BLaER1 treated with 17β-estradiol and CSF1 and Interleukin-3, amounts not matched to agents 10 nM and 100 nM (cell line): Measurements from ENCODE around the gene SLC38A6.

Source experiments
- H3K27ac ChIP-seq, 11 experiments: shearing (Covaris generic); formaldehyde crosslinking; 2 replicates each; pipeline ENCODE4 v1.8.1; 2022
- H3K27me3 ChIP-seq, 11 experiments: shearing (Covaris generic); formaldehyde crosslinking; 2 replicates each; pipeline ENCODE4 v1.8.1; 2022
- H3K36me3 ChIP-seq, 11 experiments: shearing (Covaris generic); formaldehyde crosslinking; 2 replicates each; pipeline ENCODE4 v1.8.1; 2022
- H3K4me1 ChIP-seq, 10 experiments: shearing (Covaris generic); formaldehyde crosslinking; 2 replicates each; pipeline ENCODE4 v1.8.1; 2022
- H3K4me2 ChIP-seq, 11 experiments: shearing (Covaris generic); formaldehyde crosslinking; 2 replicates each; pipeline ENCODE4 v1.8.1; 2022
- H3K4me3 ChIP-seq, 10 experiments: shearing (Covaris generic); formaldehyde crosslinking; 2 replicates each; pipeline ENCODE4 v1.8.1; 2022
- H3K9ac ChIP-seq, 11 experiments: shearing (Covaris generic); formaldehyde crosslinking; 2 replicates each; pipeline ENCODE4 v1.8.1; 2022
- H3K9me3 ChIP-seq, 11 experiments: shearing (Covaris generic); formaldehyde crosslinking; replicated peaks in 1 of 11; 2 replicates each; pipeline ENCODE4 v1.8.1; 2022
- H4K20me1 ChIP-seq, 11 experiments: shearing (Covaris generic); formaldehyde crosslinking; 2 replicates each; pipeline ENCODE4 v1.8.1; 2022
- Cebpa-rat ChIP-seq, 11 experiments: shearing (Covaris generic); IDR thresholded peaks; 2 replicates each; pipeline ENCODE4 v1.8.1; 2022

Gene SLC38A6

DNA sequence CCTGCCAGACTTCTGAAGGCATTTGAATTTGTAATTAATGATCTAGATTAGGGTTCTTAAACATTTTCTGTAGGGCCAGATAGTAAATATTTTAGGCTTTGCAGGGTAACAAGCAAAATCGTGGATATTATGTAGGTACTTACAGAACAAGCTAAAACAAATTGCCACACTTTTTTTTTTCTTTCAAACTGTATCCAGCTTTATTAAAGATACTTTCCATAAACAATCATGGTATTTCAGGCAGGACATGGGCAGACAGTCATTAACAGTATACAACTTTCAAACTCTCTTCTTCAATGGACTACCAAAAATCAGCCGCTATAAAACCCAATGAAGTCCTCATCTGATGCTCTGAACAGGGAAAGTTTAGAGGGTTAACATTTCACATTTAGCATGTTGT, 9.8 kb upstream of the SLC38A6 start:
- Histone ChIP-seq H3K9ac (no peak overlapping the region), H3K4me1 (peaks cover 0 to 19% (median 5%) of the 10 kb centered on the region in 10 experiments; a peak in 11 of 20 replicates), H3K27me3 (no peaks in the 10 kb centered on the region), H3K9me3 (no peaks in the 10 kb centered on the region), H3K27ac (no peak overlapping the region), H3K4me3 (no peak overlapping the region), H3K36me3 (peaks cover 0 to 37% (median 3%) of the 10 kb centered on the region in 11 experiments; a peak in 5 of 22 replicates), H4K20me1 (no peaks in the 10 kb centered on the region), H3K4me2 (no peak overlapping the region; a peak in 2 of 22 replicates)
- no peak for TF ChIP-seq Cebpa-rat (IDR thresholded peaks at IDR 0.05)

DNA sequence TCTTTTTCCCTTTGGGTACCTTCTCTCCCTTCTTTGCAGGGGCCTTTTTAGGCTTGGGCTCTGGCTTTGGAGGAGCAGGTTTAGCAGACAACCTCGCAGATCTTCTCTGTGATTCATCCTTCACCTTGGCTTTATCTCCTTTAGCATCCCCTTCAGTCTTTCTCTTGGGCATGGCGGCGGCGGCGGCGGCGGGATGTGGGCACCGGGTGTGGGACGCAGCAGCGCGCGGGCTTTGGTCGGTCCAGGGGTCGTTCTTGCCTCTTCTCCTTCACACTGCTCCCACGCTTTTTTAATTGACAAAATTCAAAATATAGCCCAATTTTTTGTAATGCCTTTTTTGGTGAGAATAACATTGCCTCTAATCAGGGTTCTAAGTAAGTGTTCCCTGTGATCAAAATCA, 8.8 kb upstream of the SLC38A6 start:
- H4K20me1 ChIP-seq, result no peaks in the 10 kb centered on the region
- no peaks in the 10 kb centered on the region for H3K27me3 ChIP-seq
- no peaks in the 10 kb centered on the region for H3K9me3 ChIP-seq
- TF ChIP-seq Cebpa-rat (IDR thresholded peaks at IDR 0.05), result no peak
- H3K27ac ChIP-seq, result no peak overlapping the region
- peaks cover 0 to 40% (median 3%) of the 10 kb centered on the region in 11 experiments; a peak in 5 of 22 replicates for H3K36me3 ChIP-seq
- no peak overlapping the region for H3K4me3 ChIP-seq
- H3K4me1 ChIP-seq, result peaks cover 0 to 19% (median 5%) of the 10 kb centered on the region in 10 experiments; a peak in 11 of 20 replicates
- H3K9ac ChIP-seq, result no peak overlapping the region
- no peak overlapping the region for H3K4me2 ChIP-seq

DNA sequence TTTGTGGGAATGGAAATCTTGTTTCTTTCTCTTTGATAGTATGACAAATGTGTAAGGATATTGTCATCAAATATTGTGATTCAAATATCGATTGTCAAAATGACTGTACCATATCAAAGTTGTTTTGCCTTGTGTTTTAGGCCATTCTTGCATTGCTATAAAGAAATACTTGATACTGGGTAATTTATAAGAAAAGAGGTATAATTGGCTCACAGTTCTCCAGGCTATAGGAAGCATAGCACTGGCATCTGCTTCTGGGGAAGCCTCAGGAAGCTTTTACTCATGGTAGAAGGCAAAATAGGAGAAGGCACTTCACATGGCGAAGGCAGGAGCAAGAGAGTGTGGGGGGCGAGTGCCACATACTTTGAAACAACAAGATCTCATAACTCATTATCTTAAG, 8.0 kb upstream of the SLC38A6 start:
- Histone ChIP-seq H3K4me2 (no peak overlapping the region), H3K27me3 (no peaks in the 10 kb centered on the region), H3K4me3 (no peak overlapping the region), H3K27ac (no peak overlapping the region), H4K20me1 (no peaks in the 10 kb centered on the region), H3K9ac (no peak overlapping the region), H3K9me3 (no peaks in the 10 kb centered on the region), H3K4me1 (peaks cover 0 to 19% (median 5%) of the 10 kb centered on the region in 10 experiments; a peak in 11 of 20 replicates), H3K36me3 (peaks cover 0 to 40% (median 3%) of the 10 kb centered on the region in 11 experiments; a peak in 5 of 22 replicates)
- no peak for TF ChIP-seq Cebpa-rat (IDR thresholded peaks at IDR 0.05)

DNA sequence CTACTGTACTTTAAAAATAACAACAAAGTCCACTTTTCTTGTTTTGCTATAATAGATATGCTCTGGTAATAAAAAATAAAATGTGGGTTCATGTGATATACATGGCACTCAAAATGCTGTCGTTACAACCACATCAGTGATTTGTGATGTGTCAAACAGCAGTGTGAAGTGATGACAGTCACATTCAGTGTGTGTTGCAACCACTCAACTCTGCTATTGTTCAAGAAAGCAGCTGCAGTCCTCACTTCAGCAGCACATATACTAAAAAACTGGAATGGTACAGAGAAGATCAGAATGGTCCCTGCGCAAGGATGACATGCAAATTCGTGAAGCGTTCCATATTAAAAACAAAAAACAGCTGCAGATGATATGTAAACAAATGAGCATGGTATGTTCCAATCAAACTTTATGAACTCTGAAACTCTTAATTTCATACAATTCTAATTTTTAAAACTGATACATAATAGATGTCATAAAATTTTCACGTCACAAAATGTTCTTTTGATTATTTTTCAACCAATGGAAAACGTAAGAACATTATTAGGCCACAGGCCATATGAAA, 6.9 kb upstream of the SLC38A6 start:
- Histone ChIP-seq H3K9ac (no peak overlapping the region), H3K9me3 (no peaks in the 10 kb centered on the region), H3K4me3 (no peak overlapping the region), H3K4me1 (peaks cover 0 to 27% (median 5%) of the 10 kb centered on the region in 10 experiments; a peak in 11 of 20 replicates), H3K4me2 (no peak overlapping the region), H3K27me3 (no peaks in the 10 kb centered on the region), H4K20me1 (no peaks in the 10 kb centered on the region), H3K36me3 (peaks cover 0 to 40% (median 3%) of the 10 kb centered on the region in 11 experiments; a peak in 5 of 22 replicates), H3K27ac (no peak overlapping the region)
- no peak for TF ChIP-seq Cebpa-rat (IDR thresholded peaks at IDR 0.05)

DNA sequence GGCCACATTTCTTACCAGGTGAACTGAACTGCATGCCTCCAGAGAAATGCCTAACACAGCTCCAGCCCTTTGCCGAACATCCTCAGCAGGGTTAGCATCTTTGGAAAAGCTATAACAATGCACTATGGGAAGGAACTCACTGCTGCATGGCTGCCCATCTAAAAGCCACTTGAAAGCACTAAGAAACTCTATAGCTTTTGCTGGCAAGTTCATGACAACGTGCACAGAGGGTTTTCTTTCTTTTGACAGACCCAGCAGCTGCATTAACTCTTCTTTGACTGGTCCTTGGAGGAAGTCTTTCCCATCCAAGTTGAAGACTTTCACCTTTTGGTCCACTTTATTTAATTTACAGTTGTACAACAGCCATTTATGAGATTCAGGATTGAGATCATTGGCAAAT, 5.5 kb upstream of the SLC38A6 start:
- H3K27ac ChIP-seq, result no peak overlapping the region
- H3K4me1 ChIP-seq, result peaks cover 0 to 36% (median 5%) of the 10 kb centered on the region in 10 experiments; a peak in 8 of 20 replicates
- no peak overlapping the region for H3K4me2 ChIP-seq
- H3K27me3 ChIP-seq, result peaks cover 0 to 4% (median under 1%) of the 10 kb centered on the region in 11 experiments; a peak in 9 of 22 replicates
- H3K9me3 ChIP-seq, result peaks cover 0 to 6% (median under 1%) of the 10 kb centered on the region in 11 experiments; a peak in 12 of 22 replicates
- no peak overlapping the region for H3K9ac ChIP-seq
- TF ChIP-seq Cebpa-rat (IDR thresholded peaks at IDR 0.05), result no peak
- H4K20me1 ChIP-seq, result no peaks in the 10 kb centered on the region
- H3K36me3 ChIP-seq, result peaks cover 0 to 40% (median 3%) of the 10 kb centered on the region in 11 experiments; a peak in 5 of 22 replicates
- H3K4me3 ChIP-seq, result no peak overlapping the region

DNA sequence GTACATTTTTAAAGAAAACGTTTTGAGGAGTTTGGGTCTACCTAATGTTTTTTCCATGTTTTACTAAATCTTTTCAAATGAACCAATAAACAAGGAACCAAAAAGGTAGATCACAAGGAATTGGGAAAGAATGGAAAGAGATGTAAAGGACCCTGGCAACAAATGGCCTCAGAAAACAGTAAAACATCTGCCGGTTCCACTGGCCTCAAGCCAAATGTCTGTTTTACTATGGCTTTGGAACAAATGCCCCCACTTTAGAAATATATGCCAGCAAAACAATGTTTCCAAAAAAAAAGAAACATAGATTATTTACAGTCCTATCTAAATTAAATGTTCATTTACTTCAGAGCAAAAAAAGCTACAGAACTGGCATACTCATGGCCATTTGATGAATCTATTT, 3.2 kb upstream of the SLC38A6 start:
- peak overlapping the region in 2 of 11 experiments; percentile 30 to 33; a peak in 2 of 22 replicates for H3K4me2 ChIP-seq
- TF ChIP-seq Cebpa-rat (IDR thresholded peaks at IDR 0.05), result no peak
- H3K9ac ChIP-seq, result no peak overlapping the region

DNA sequence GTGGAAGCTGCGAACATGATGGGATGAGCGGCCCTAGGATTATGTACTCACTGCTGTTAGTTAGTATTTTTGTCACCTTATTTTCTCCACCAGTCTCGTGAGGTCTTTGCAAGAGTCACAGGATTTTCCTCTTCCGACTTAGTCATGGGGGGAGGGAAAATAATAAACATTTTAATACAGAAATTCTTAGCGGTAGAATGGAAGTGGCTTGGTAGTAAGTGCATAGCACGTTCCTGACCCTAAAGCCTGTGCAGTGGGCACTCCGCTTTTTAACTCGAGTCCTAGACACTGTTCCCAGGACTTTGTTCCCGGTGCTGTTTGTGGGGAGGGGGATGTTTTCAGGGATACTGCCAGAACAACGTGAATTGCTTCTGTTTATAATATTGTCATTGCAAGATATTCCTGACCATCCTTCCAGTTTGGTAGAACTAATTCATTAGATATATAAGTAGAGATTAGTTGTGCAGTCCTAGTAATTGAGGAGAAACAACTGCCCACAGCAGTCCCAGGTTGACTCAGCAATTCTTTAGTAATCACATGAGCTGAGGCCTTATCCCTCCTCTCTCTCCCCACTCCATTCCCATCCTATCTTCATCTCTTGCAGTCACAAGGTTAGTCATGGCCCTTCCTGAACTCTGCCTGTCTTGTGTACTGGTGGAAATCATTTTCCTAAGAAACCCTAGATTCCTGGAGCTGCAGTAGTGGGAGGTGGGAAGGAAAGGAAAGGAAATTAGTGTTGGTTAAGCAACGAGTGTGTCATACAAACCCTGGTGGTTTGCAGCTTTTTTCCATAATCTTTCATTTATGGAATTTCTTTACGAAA, 799 bp downstream of the SLC38A6 start:
- TF ChIP-seq Cebpa-rat (IDR thresholded peaks at IDR 0.05), result no peak
- peak overlapping the region; percentile 65 to 71 (median 68) for H3K4me3 ChIP-seq
- peak overlapping the region; percentile 58 to 78 (median 71); a peak in 21 of 22 replicates for H3K9ac ChIP-seq
- H3K27ac ChIP-seq, result peak overlapping the region in 6 of 11 experiments; percentile 40 to 77 (median 63); a peak in 11 of 22 replicates
- H4K20me1 ChIP-seq, result no peaks in the 10 kb centered on the region
- peaks cover 0 to 18% (median 0%) of the 10 kb centered on the region in 11 experiments; a peak in 5 of 22 replicates for H3K36me3 ChIP-seq
- peak overlapping the region; percentile 64 to 98 (median 81) for H3K4me2 ChIP-seq
- peaks cover 0 to 19% (median 15%) of the 10 kb centered on the region in 11 experiments; a peak in 15 of 22 replicates for H3K27me3 ChIP-seq
- H3K9me3 ChIP-seq, result peaks cover 0 to 16% (median 11%) of the 10 kb centered on the region in 11 experiments; a peak in 15 of 22 replicates
- peaks cover 0 to 83% (median 10%) of the 10 kb centered on the region in 10 experiments; a peak in 17 of 20 replicates for H3K4me1 ChIP-seq

More for the DNA sequence above, 3.2 kb upstream of the SLC38A6 start:
- H3K4me1 ChIP-seq, result peaks cover 0 to 45% (median 9%) of the 10 kb centered on the region in 10 experiments; a peak in 17 of 20 replicates
- H3K36me3 ChIP-seq, result peaks cover 0 to 35% (median 0%) of the 10 kb centered on the region in 11 experiments; a peak in 5 of 22 replicates
- no peak overlapping the region for H3K27ac ChIP-seq
- H4K20me1 ChIP-seq, result no peaks in the 10 kb centered on the region
- peaks cover 0 to 16% (median 11%) of the 10 kb centered on the region in 11 experiments; a peak in 15 of 22 replicates for H3K9me3 ChIP-seq
- H3K27me3 ChIP-seq, result peaks cover 0 to 19% (median 15%) of the 10 kb centered on the region in 11 experiments; a peak in 15 of 22 replicates
- H3K4me3 ChIP-seq, result no peak overlapping the region

DNA sequence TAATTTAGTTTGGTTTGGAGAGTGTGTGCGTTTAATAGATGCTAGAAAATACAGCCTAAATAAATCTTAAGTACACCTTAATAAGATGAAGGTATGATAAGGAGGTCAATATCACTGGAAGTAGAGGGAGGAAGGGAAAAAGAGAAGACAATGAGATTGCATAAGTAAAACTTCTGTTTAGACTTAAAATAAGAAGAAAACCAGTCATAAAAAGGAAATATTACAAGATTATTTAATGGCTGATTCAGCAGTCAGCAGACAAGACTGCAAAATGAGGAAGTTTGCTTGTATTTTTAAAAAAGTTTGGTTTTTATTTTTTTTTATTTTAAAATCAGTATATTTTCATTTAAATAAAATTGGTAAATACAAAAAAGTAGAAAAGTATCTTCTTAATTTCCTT, 3.2 kb downstream of the SLC38A6 start:
- H3K27me3 ChIP-seq, result peaks cover 0 to 19% (median 15%) of the 10 kb centered on the region in 11 experiments; a peak in 15 of 22 replicates
- peaks cover 0 to 33% (median 0%) of the 10 kb centered on the region in 11 experiments; a peak in 7 of 22 replicates for H3K36me3 ChIP-seq
- TF ChIP-seq Cebpa-rat (IDR thresholded peaks at IDR 0.05), result no peak
- peak overlapping the region in 3 of 10 experiments; percentile 65 to 70 (median 70); a peak in 6 of 20 replicates for H3K4me3 ChIP-seq
- peaks cover 0 to 16% (median 11%) of the 10 kb centered on the region in 11 experiments; a peak in 15 of 22 replicates for H3K9me3 ChIP-seq
- H3K27ac ChIP-seq, result peak overlapping the region in 4 of 11 experiments; percentile 55 to 77 (median 72); a peak in 8 of 22 replicates
- peak overlapping the region in 4 of 11 experiments; percentile 58 to 98 (median 88); a peak in 8 of 22 replicates for H3K4me2 ChIP-seq
- H3K9ac ChIP-seq, result peak overlapping the region in 3 of 11 experiments; percentile 62 to 78 (median 70); a peak in 5 of 22 replicates
- no peaks in the 10 kb centered on the region for H4K20me1 ChIP-seq
- peaks cover 0 to 97% (median 10%) of the 10 kb centered on the region in 10 experiments; a peak in 17 of 20 replicates for H3K4me1 ChIP-seq
